K562 (cell line): ENCODE results near the gene FBXO27. TPM values are rescaled to one million over a fixed set of nuclear protein-coding genes. Genes with fewer than 3 reads are reported as not detected.
A peak's percentile ranks its signal among the peaks of the same experiment; 100 is the strongest.

Experiments
- ATAC-seq: fragments of 200-7000 bp; cut with Tn5 transposase; 3 replicates; pipeline ENCODE4 v1.9.1; 2020; ENCODE audit warnings: moderate library complexity
- BruUV-seq: library from RNA; stranded (reverse); fragments of 400-500 nt; replicated peaks from 2 replicates; lab custom pipeline; 2021; lab: Mats Ljungman, UMichigan
- CTCF ChIA-PET: fragments of 300-600 bp; formaldehyde crosslinking; extraction: SDS; loops from one replicate; lab custom pipeline; 2021; ENCODE audit warnings: low intra/inter-chr PET ratio; lab: Yijun Ruan, JAX
- POLR2A ChIA-PET: fragments of 300-600, 350-650 bp; sonication (Branson Sonifier 250); formaldehyde crosslinking; extraction: SDS; loops from one replicate; lab custom pipeline; 2021; ENCODE audit warnings: antibody characterized with exemption, inconsistent platforms; lab: Yijun Ruan, JAX
- DNase-seq, 4 experiments: peaks; one replicate each; pipeline versions ENCODE4 v3.0.0 to v3.0.0-alpha.2; 2011 to 2018; ENCODE audit warnings: low spot score in 3 of 4, mixed read lengths in 3 of 4; ENCODE audit errors: extremely low read depth in 1 of 4
- FAIRE-seq: peaks from 2 replicates; lab custom pipeline; 2011; peaks lifted over from hg19 to GRCh38; lab: Jason Lieb, UNC
- H2AFZ ChIP-seq: 2 replicates; pipeline ENCODE4 v1.6.0; 2011; ENCODE audit warnings: low read depth, low read length, control low read depth, inconsistent platforms
- H3K27ac ChIP-seq: fragments of 200-600 bp; 3 replicates; pipeline ENCODE4 v1.8.0; 2011; ENCODE audit warnings: low read depth, mild to moderate bottlenecking, control low read depth, inconsistent platforms, low read length, moderate library complexity, mixed read lengths; ENCODE audit errors: extremely low read depth
- H3K27me3 ChIP-seq, 2 experiments: fragments of 300-600 bp in 1 of 2; 2 replicates in 1 of 2; 3 replicates in 1 of 2; pipeline versions ENCODE4 v1.6.0 to v1.8.0; 2011; ENCODE audit warnings: inconsistent platforms in 2 of 2, low read length in 2 of 2, mild to moderate bottlenecking in 1 of 2, mixed read lengths in 1 of 2, moderate library complexity in 1 of 2; ENCODE audit not compliant: control insufficient read depth in 2 of 2, insufficient read depth in 2 of 2
- H3K36me3 ChIP-seq: fragments of 300-600 bp; 3 replicates; pipeline ENCODE4 v1.8.0; 2011; ENCODE audit warnings: mild to moderate bottlenecking, low read length, inconsistent platforms; ENCODE audit not compliant: control insufficient read depth, insufficient read depth
- H3K4me1 ChIP-seq, 2 experiments: fragments of 200-600 bp in 1 of 2; replicated peaks in 1 of 2; 2 replicates in 1 of 2; 3 replicates in 1 of 2; pipeline versions ENCODE4 v1.5.1 to v1.8.0; 2011; ENCODE audit warnings: inconsistent platforms in 2 of 2, low read length in 2 of 2, mild to moderate bottlenecking in 1 of 2, mixed read lengths in 1 of 2, moderate library complexity in 1 of 2; ENCODE audit not compliant: control insufficient read depth in 2 of 2, insufficient read depth in 2 of 2
- H3K4me2 ChIP-seq: 2 replicates; pipeline ENCODE4 v1.6.1; 2011; ENCODE audit warnings: low read length, control low read depth, inconsistent platforms, mixed read lengths; ENCODE audit not compliant: insufficient read depth
- H3K4me3 ChIP-seq: fragments of 200-600 bp; sonication (generic), shearing (Covaris generic); 2 replicates; pipeline ENCODE4 v1.5.1; 2016; ENCODE audit warnings: control low read depth, inconsistent platforms
- H3K79me2 ChIP-seq: fragments of 200-600 bp; 3 replicates; pipeline ENCODE4 v1.8.0; 2011; ENCODE audit warnings: low read length, inconsistent platforms; ENCODE audit not compliant: control insufficient read depth, insufficient read depth
- H3K9ac ChIP-seq, 2 experiments: 2 replicates each; pipeline versions ENCODE4 v1.6.0 to v1.6.1; 2011; ENCODE audit warnings: low read depth in 2 of 2, low read length in 2 of 2, control low read depth in 1 of 2, inconsistent platforms in 1 of 2, mild to moderate bottlenecking in 1 of 2, mixed read lengths in 1 of 2; ENCODE audit not compliant: insufficient read depth in 1 of 2
- H3K9me1 ChIP-seq: one replicate; pipeline ENCODE4 v1.6.0; 2011; ENCODE audit warnings: inconsistent platforms, mild to moderate bottlenecking, low read length, moderate library complexity; ENCODE audit not compliant: control insufficient read depth, insufficient read depth
- H3K9me3 ChIP-seq: replicated peaks from 2 replicates; pipeline ENCODE4 v1.5.1; 2011; ENCODE audit warnings: low read depth, low read length, inconsistent platforms; ENCODE audit not compliant: control insufficient read depth, insufficient read depth
- H4K20me1 ChIP-seq: replicated peaks from 2 replicates; pipeline ENCODE4 v1.6.1; 2011; ENCODE audit warnings: low read length, inconsistent platforms, mixed read lengths; ENCODE audit not compliant: control insufficient read depth, insufficient read depth
- ATF3 ChIP-seq, 2 experiments: fragments of 450-650 bp in 1 of 2; sonication (generic) in 1 of 2; formaldehyde crosslinking in 1 of 2; IDR thresholded peaks in 1 of 2; conservative IDR thresholded peaks in 1 of 2; 2 replicates each; pipeline versions ENCODE4 v1.6.1 to v1.8.1; 2016 to 2023; ENCODE audit warnings: mild to moderate bottlenecking in 2 of 2, moderate library complexity in 2 of 2, inconsistent platforms in 1 of 2, missing genetic modification reagents in 1 of 2
- CEBPG ChIP-seq, 3 experiments: fragments of 200-800 bp in 1 of 3; sonication (Bioruptor generic) in 1 of 3; sonication (generic) in 1 of 3; formaldehyde crosslinking in 1 of 3; IDR thresholded peaks in 2 of 3; conservative IDR thresholded peaks in 1 of 3; 2 replicates each; pipeline versions ENCODE4 v1.6.1 to v1.8.0; 2016 to 2022; ENCODE audit warnings: missing compliant biosample characterization in 2 of 3, missing genetic modification characterization in 2 of 3, mild to moderate bottlenecking in 1 of 3, missing genetic modification reagents in 1 of 3
- NFIC ChIP-seq: fragments of 450-650 bp; IDR thresholded peaks from 2 replicates; pipeline ENCODE4 v1.6.1; 2017; ENCODE audit warnings: mild to moderate bottlenecking, inconsistent platforms
- whole genome bisulfite sequencing: fragments of 100-300 bp; shearing (Covaris generic); methylation state at CpG from one replicate; pipeline ENCODE4 v1.1.6; 2016; ENCODE audit warnings: low coverage, mixed read lengths; ENCODE audit not compliant: insufficient coverage; ENCODE audit errors: missing lambda C conversion rate; 5-methylcytosine and 5-hydroxymethylcytosine counted together
- in situ Hi-C: fragments of 300-500 bp; cut with MboI; formaldehyde crosslinking; loops from 4 replicates; pipeline ENCODE4 v1.15.0; 2018; ENCODE audit warnings: inconsistent platforms, mixed read lengths
- intact Hi-C: fragments of 100-400 bp; cut with micrococcal nuclease; formaldehyde crosslinking; loops from 2 replicates; pipeline ENCODE4 v1.14.2; 2022
- polyA plus RNA-seq, 8 experiments: library from polyadenylated mRNA; depleted of rRNA in 4 of 8; stranded (reverse) in 5 of 8; unstranded in 3 of 8; fragments of >200 nt; fragmentation: Nextera tagmentation in 2 of 8; fragmentation: Illumina TruSeq in 1 of 8; extraction: Ambion mirVana in 2 of 8; extraction: Trizol in 1 of 8; gene quantifications; 2 replicates each; pipeline versions ENCODE4 v1.2.1 to v1.2.3, GENCODE V29; 2011 to 2014; ENCODE audit warnings: inconsistent platforms in 1 of 8, missing spikeins in 1 of 8
- total RNA-seq, 7 experiments: library from RNA; depleted of rRNA in 6 of 7; stranded (reverse); fragments of >200 nt in 6 of 7; fragmentation: Illumina TruSeq in 2 of 7; extraction: Trizol in 2 of 7; gene quantifications; 2 replicates each; pipeline versions ENCODE4 v1.2.1 to v1.2.3, GENCODE V29; 2011 to 2021; ENCODE audit warnings: low replicate concordance in 1 of 7
- TF ChIP-seq, protein P1 (sequence below), 2 experiments: fragments of 200-800 bp in 1 of 2; sonication (Bioruptor generic) in 1 of 2; sonication (generic) in 1 of 2; formaldehyde crosslinking in 1 of 2; IDR thresholded peaks in 1 of 2; conservative IDR thresholded peaks in 1 of 2; 2 replicates each; pipeline versions ENCODE4 v1.5.0 to v1.6.1; 2016 to 2020; ENCODE audit warnings: missing compliant biosample characterization in 1 of 2, missing genetic modification characterization in 1 of 2, missing genetic modification reagents in 1 of 2

The FBXO27 gene
- total and polyA plus RNA-seq, 9 of the 15 experiments (the other 6 are each of a cell fraction or from before 2014, with no cell fraction given): 1.8 to 11.0 (median 6.3) TPM

DNA sequence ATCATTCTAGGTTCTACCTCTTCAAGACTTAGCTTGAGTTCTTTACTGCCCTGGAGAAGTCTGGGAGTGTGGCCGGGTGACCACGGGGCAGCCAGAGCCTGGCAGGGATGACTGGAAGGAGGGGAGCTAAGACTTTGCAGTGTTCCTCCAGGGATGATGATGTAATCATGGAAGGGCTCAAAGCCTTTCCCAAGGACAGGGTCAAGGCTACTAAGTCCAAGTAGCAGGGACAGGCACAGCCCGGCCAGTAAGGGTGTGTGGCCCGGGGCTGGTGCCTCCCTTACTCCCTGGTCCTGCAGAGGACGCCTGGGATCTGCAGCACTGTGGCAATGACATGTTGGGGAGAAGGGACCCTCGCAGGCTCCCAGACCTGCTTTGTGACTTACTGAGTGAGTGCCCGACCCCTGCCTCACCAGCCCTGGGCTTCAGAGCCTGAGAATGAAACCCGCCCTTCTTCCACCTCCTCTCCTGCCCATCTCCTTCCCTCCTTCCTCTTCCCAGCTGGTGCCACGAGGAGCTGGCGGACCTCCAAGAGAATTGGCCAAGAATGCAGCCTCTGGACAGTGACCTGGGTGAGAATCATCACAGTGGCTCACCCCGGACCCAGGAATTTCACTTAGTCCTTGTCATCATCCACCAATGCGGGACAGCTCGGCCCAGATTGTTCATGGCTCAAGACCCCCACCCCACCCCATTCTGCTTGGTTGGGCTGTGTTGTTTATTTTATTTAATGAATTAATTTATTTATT lies 41.2 kb downstream of the FBXO27 start:
- peak; percentile 57 for TF ChIP-seq ATF3 (IDR thresholded peaks at IDR 0.05)
- no peak for TF ChIP-seq ATF3 (CRISPR knock-in tag; conservative IDR thresholded peaks at IDR 0.05)
- TF ChIP-seq, protein P1, sequence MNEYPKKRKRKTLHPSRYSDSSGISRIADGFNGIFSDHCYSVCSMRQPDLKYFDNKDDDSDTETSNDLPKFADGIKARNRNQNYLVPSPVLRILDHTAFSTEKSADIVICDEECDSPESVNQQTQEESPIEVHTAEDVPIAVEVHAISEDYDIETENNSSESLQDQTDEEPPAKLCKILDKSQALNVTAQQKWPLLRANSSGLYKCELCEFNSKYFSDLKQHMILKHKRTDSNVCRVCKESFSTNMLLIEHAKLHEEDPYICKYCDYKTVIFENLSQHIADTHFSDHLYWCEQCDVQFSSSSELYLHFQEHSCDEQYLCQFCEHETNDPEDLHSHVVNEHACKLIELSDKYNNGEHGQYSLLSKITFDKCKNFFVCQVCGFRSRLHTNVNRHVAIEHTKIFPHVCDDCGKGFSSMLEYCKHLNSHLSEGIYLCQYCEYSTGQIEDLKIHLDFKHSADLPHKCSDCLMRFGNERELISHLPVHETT (CRISPR knock-in tag; conservative IDR thresholded peaks at IDR 0.05 in 1 of 2, IDR thresholded peaks at IDR 0.05 in 1 of 2): no peak
- 0 out of 2 replicates have a peak, but pooled peaks have one; percentile 16 for TF ChIP-seq NFIC
- TF ChIP-seq CEBPG (CRISPR knock-in tag; IDR thresholded peaks at IDR 0.05): no peak
- TF ChIP-seq CEBPG (tag; conservative IDR thresholded peaks at IDR 0.05 in 1 of 2, IDR thresholded peaks at IDR 0.05 in 1 of 2): peak in 1 of 2 experiments; percentile 42; a peak in 1 of 4 replicates
- no peaks in the 10 kb centered on the region for H3K79me2 ChIP-seq
- no peaks in the 10 kb centered on the region for H3K9me1 ChIP-seq
- H3K4me3 ChIP-seq: no peak overlapping the region
- 10% methylated on average over 13 of the region's 13 CpGs for WGBS
- no peak overlapping the region for H3K4me2 ChIP-seq
- peaks cover 6 to 37% of the 10 kb centered on the region in 2 experiments; a peak in 4 of 5 replicates for H3K27me3 ChIP-seq
- H3K9ac ChIP-seq: no peak overlapping the region
- no peak overlapping the region for H2AFZ ChIP-seq
- H3K4me1 ChIP-seq: peaks cover 0 to 5% of the 10 kb centered on the region in 2 experiments; a peak in 2 of 5 replicates
- in situ Hi-C loops: no loop called here
- ATAC-seq (no peak), DNase-seq (no peak), FAIRE-seq (no peak)
- H3K27ac ChIP-seq: no peak overlapping the region
- intact Hi-C loops: no loop called here
- BruUV-seq: no TSS peak
- no peaks in the 10 kb centered on the region for H4K20me1 ChIP-seq
- ChIA-PET CTCF (no interaction called here), POLR2A (interaction anchor here (0.7 kb wide), 1 partner anchor 16 kb away, joined by 5 read pairs; the partner anchor contains the start of gene FBXO17)
- no peaks in the 10 kb centered on the region for H3K9me3 ChIP-seq
- no peaks in the 10 kb centered on the region for H3K36me3 ChIP-seq
